ENCODE measurements around the gene SERPINE1. TPM values are rescaled to one million over a fixed set of nuclear protein-coding genes. Genes with fewer than 3 reads are reported as not detected.

The SERPINE1 gene
- total RNA-seq, 1 donor from 2014 or later: not detected

DNA sequence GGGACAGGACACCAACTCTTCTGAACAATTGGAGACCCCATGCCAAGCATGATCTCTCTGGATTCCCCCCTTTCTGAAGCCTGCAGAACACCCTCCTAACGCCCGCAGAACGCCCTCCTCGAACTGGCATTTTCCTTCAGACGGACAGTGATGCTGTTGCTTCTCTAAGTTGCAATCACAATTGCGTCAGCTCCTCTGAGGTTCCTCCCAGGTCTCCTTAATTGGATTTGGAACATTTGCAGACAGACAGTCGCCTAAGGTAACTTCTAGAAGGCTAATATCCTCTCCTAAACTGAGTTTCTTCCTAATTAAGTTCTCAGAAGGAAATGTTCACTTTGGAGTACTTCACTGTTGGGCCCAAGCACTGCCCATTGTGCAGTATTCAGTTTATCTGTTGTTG, 20.5 kb upstream of the SERPINE1 start:
- CTCF ChIA-PET: no interaction called here
- H3K27me3 Mint-ChIP-seq: peaks cover 25% of the 10 kb centered on the region
- H3K9me3 Mint-ChIP-seq: no peaks in the 10 kb centered on the region
- intact Hi-C loops (cut with micrococcal nuclease): no loop called here
- DNase-seq (no peak), ATAC-seq (ENCODE audit: low read depth) (no peak)
- H3K4me3 Mint-ChIP-seq: no peak overlapping the region
- H3K36me3 Mint-ChIP-seq (ENCODE audit: low read depth): no peaks in the 10 kb centered on the region
- H3K27ac Mint-ChIP-seq: no peak overlapping the region
- TF ChIP-seq, protein P1, sequence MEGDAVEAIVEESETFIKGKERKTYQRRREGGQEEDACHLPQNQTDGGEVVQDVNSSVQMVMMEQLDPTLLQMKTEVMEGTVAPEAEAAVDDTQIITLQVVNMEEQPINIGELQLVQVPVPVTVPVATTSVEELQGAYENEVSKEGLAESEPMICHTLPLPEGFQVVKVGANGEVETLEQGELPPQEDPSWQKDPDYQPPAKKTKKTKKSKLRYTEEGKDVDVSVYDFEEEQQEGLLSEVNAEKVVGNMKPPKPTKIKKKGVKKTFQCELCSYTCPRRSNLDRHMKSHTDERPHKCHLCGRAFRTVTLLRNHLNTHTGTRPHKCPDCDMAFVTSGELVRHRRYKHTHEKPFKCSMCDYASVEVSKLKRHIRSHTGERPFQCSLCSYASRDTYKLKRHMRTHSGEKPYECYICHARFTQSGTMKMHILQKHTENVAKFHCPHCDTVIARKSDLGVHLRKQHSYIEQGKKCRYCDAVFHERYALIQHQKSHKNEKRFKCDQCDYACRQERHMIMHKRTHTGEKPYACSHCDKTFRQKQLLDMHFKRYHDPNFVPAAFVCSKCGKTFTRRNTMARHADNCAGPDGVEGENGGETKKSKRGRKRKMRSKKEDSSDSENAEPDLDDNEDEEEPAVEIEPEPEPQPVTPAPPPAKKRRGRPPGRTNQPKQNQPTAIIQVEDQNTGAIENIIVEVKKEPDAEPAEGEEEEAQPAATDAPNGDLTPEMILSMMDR (IDR thresholded peaks at IDR 0.05): no peak
- POLR2A ChIA-PET: no interaction called here
- no peaks in the 10 kb centered on the region for H3K4me1 Mint-ChIP-seq

GRCh38 chr7:101108330-101108857, 18.5 kb upstream of the SERPINE1 start:
- ChIA-PET POLR2A (no interaction called here), CTCF (no interaction called here)
- H3K4me1 Mint-ChIP-seq: no peaks in the 10 kb centered on the region
- H3K36me3 Mint-ChIP-seq (ENCODE audit: low read depth): no peaks in the 10 kb centered on the region
- peaks cover 15% of the 10 kb centered on the region for H3K27me3 Mint-ChIP-seq
- DNase-seq: no peak
- no peaks in the 10 kb centered on the region for H3K9me3 Mint-ChIP-seq
- no peak overlapping the region for H3K4me3 Mint-ChIP-seq
- no peak for ATAC-seq (ENCODE audit: low read depth)
- H3K27ac Mint-ChIP-seq: no peak overlapping the region
- TF ChIP-seq, protein P1 (IDR thresholded peaks at IDR 0.05): no peak
- intact Hi-C loops (cut with micrococcal nuclease): no loop called here

DNA sequence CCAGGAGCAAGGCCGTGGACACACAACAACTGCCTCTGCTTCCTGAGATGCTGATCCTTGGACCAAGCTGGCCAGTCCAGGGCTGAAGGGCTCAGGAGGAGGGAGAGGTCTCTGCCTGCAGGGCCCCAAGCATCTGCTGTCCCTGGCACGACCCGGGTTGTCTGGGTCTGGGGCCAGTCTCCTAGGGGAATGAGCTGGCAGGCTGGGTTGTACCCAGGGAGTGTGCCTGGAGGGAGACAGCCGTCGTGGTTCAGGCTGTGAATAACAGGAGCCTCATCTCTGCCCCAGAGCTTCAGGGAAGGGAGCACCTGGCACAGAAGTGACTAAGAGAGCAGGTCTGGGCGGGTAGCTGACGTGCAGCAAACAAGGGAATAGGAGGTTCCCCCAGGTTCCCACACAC, 17.9 kb upstream of the SERPINE1 start:
- peaks cover 12% of the 10 kb centered on the region for H3K27me3 Mint-ChIP-seq
- CTCF ChIA-PET: no interaction called here
- DNase-seq (no peak), ATAC-seq (ENCODE audit: low read depth) (no peak)
- intact Hi-C loops (cut with micrococcal nuclease): no loop called here
- H3K4me1 Mint-ChIP-seq: no peaks in the 10 kb centered on the region
- TF ChIP-seq, protein P1 (IDR thresholded peaks at IDR 0.05): no peak
- no peaks in the 10 kb centered on the region for H3K9me3 Mint-ChIP-seq
- H3K4me3 Mint-ChIP-seq: no peak overlapping the region
- H3K36me3 Mint-ChIP-seq (ENCODE audit: low read depth): no peaks in the 10 kb centered on the region
- POLR2A ChIA-PET: interaction anchor here (0.7 kb wide), 1 partner anchor 40 kb away, joined by 4 read pairs; no protein-coding TSS in a partner anchor
- no peak overlapping the region for H3K27ac Mint-ChIP-seq

DNA sequence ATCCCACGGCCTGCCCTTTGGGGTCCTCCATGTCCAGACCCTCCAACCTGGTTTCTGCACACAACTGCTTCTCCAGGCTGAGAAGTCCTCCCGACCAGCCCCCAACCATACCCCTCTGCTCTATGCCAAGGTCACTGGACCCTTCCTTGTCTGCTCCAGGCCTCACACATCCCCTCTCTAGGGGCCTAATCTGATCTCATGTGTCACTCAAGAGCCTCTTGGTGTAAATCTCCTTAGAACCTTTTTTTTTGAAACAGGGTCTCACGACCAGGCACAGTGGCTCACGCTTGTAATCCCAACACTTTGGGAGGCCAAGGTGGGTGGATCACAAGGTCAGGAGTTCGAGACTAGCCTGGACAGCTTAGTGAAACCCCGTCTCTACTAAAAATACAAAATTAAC, 17.5 kb upstream of the SERPINE1 start:
- ChIA-PET POLR2A (interaction anchor here (0.7 kb wide), 1 partner anchor 40 kb away, joined by 4 read pairs; no protein-coding TSS in a partner anchor), CTCF (no interaction called here)
- intact Hi-C loops (cut with micrococcal nuclease): no loop called here
- H3K4me3 Mint-ChIP-seq: no peak overlapping the region
- peaks cover 9% of the 10 kb centered on the region for H3K27me3 Mint-ChIP-seq
- no peaks in the 10 kb centered on the region for H3K9me3 Mint-ChIP-seq
- TF ChIP-seq, protein P1 (IDR thresholded peaks at IDR 0.05): no peak
- DNase-seq (no peak), ATAC-seq (ENCODE audit: low read depth) (no peak)
- H3K4me1 Mint-ChIP-seq: no peaks in the 10 kb centered on the region
- H3K36me3 Mint-ChIP-seq (ENCODE audit: low read depth): no peaks in the 10 kb centered on the region
- no peak overlapping the region for H3K27ac Mint-ChIP-seq

DNA sequence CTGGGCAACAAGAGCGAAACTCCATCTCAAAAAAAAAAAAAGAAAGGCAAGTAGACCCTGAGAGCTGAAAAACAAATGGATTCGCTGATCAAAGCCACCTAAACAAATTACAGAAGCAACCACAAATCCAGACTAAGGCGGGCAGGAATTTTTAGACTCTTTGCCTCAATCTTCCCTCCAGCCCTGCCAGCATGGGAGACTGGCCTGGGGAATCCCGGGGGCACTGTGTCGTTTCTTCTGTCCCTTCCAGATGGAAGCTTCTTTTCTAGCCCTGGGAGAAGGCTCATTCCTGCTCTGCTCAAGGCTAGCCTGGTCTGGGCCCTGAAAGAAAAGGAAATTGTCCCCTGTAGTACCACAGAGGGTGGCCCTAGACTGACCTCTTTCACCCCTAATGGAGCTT, 15.6 kb upstream of the SERPINE1 start:
- Mint-ChIP-seq H3K36me3 (ENCODE audit: low read depth) (no peaks in the 10 kb centered on the region), H3K27me3 (peaks cover 3% of the 10 kb centered on the region), H3K4me1 (no peaks in the 10 kb centered on the region), H3K4me3 (no peak overlapping the region), H3K27ac (no peak overlapping the region), H3K9me3 (no peaks in the 10 kb centered on the region)
- intact Hi-C loops (cut with micrococcal nuclease): no loop called here
- CTCF ChIA-PET: no interaction called here
- POLR2A ChIA-PET: no interaction called here
- TF ChIP-seq, protein P1 (IDR thresholded peaks at IDR 0.05): no peak
- DNase-seq (no peak), ATAC-seq (ENCODE audit: low read depth) (no peak)

Data from activated B cell treated with CpG ODN at 0.5 μM for 24 hours (primary cell).